COR-L47 (cell line): ENCODE measurements around the gene CHRNA4.
A peak's percentile ranks its signal among the peaks of the same experiment; 100 is the strongest.

Experiments
- DNase-seq: peaks from one replicate; lab custom pipeline; 2025; lab: John Stamatoyannopoulos, UW

Gene CHRNA4

GRCh38 chr20:63377256-63377941 is 16.2 kb upstream of the CHRNA4 start:
- DNase-seq = no peak

GRCh38 chr20:63376283-63377250 is 15.4 kb upstream of the CHRNA4 start:
- no peak for DNase-seq

- DNase-seq = no peak
Measured at GRCh38 chr20:63375438-63375837, 14.3 kb upstream of the CHRNA4 start.

- no peak for DNase-seq
Measured at GRCh38 chr20:63374504-63374903, 13.4 kb upstream of the CHRNA4 start.

GRCh38 chr20:63373996-63374395 is 12.8 kb upstream of the CHRNA4 start:
- DNase-seq = no peak

GRCh38 chr20:63372971-63373885 is 12.1 kb upstream of the CHRNA4 start:
- no peak for DNase-seq

- no peak for DNase-seq
Measured at GRCh38 chr20:63371291-63371865, 10.2 kb upstream of the CHRNA4 start.

- DNase-seq = no peak
Measured at GRCh38 chr20:63370618-63371187, 9.6 kb upstream of the CHRNA4 start.

GRCh38 chr20:63369724-63370617 is 8.8 kb upstream of the CHRNA4 start:
- no peak for DNase-seq

GRCh38 chr20:63369024-63369530 is 7.9 kb upstream of the CHRNA4 start:
- no peak for DNase-seq

- DNase-seq = no peak
Measured at GRCh38 chr20:63368151-63368550, 7.0 kb upstream of the CHRNA4 start.

GRCh38 chr20:63367446-63368055 is 6.4 kb upstream of the CHRNA4 start:
- DNase-seq = no peak

GRCh38 chr20:63366390-63367365 is 5.5 kb upstream of the CHRNA4 start:
- peak; percentile 34 for DNase-seq

- no peak for DNase-seq
Measured at GRCh38 chr20:63365601-63366389, 4.6 kb upstream of the CHRNA4 start.

- DNase-seq = no peak
Measured at GRCh38 chr20:63364801-63365585, 3.8 kb upstream of the CHRNA4 start.

GRCh38 chr20:63363981-63364561 is 2.9 kb upstream of the CHRNA4 start:
- DNase-seq = no peak
